K562 (cell line): Measurements from ENCODE around the gene MPV17L2. TPM values are rescaled to one million over a fixed set of nuclear protein-coding genes. Genes with fewer than 3 reads are reported as not detected.

ENCODE experiments used
- ATAC-seq: fragments of 200-7000 bp; cut with Tn5 transposase; 3 replicates; pipeline ENCODE4 v1.9.1; 2020; ENCODE audit warnings: moderate library complexity
- BruUV-seq: library from RNA; stranded (reverse); fragments of 400-500 nt; replicated peaks from 2 replicates; lab custom pipeline; 2021; lab: Mats Ljungman, UMichigan
- CTCF ChIA-PET: fragments of 300-600 bp; formaldehyde crosslinking; extraction: SDS; loops from one replicate; lab custom pipeline; 2021; ENCODE audit warnings: low intra/inter-chr PET ratio; lab: Yijun Ruan, JAX
- POLR2A ChIA-PET: fragments of 300-600, 350-650 bp; sonication (Branson Sonifier 250); formaldehyde crosslinking; extraction: SDS; loops from one replicate; lab custom pipeline; 2021; ENCODE audit warnings: antibody characterized with exemption, inconsistent platforms; lab: Yijun Ruan, JAX
- DNase-seq, 4 experiments: peaks; one replicate each; pipeline versions ENCODE4 v3.0.0 to v3.0.0-alpha.2; 2011 to 2018; ENCODE audit warnings: low spot score in 3 of 4, mixed read lengths in 3 of 4; ENCODE audit errors: extremely low read depth in 1 of 4
- FAIRE-seq: peaks from 2 replicates; lab custom pipeline; 2011; peaks lifted over from hg19 to GRCh38; lab: Jason Lieb, UNC
- H2AFZ ChIP-seq: 2 replicates; pipeline ENCODE4 v1.6.0; 2011; ENCODE audit warnings: low read depth, low read length, control low read depth, inconsistent platforms
- H3K27ac ChIP-seq: fragments of 200-600 bp; 3 replicates; pipeline ENCODE4 v1.8.0; 2011; ENCODE audit warnings: low read depth, mild to moderate bottlenecking, control low read depth, inconsistent platforms, low read length, moderate library complexity, mixed read lengths; ENCODE audit errors: extremely low read depth
- H3K27me3 ChIP-seq, 2 experiments: fragments of 300-600 bp in 1 of 2; 2 replicates in 1 of 2; 3 replicates in 1 of 2; pipeline versions ENCODE4 v1.6.0 to v1.8.0; 2011; ENCODE audit warnings: inconsistent platforms in 2 of 2, low read length in 2 of 2, mild to moderate bottlenecking in 1 of 2, mixed read lengths in 1 of 2, moderate library complexity in 1 of 2; ENCODE audit not compliant: control insufficient read depth in 2 of 2, insufficient read depth in 2 of 2
- H3K36me3 ChIP-seq: fragments of 300-600 bp; 3 replicates; pipeline ENCODE4 v1.8.0; 2011; ENCODE audit warnings: mild to moderate bottlenecking, low read length, inconsistent platforms; ENCODE audit not compliant: control insufficient read depth, insufficient read depth
- H3K4me1 ChIP-seq, 2 experiments: fragments of 200-600 bp in 1 of 2; replicated peaks in 1 of 2; 2 replicates in 1 of 2; 3 replicates in 1 of 2; pipeline versions ENCODE4 v1.5.1 to v1.8.0; 2011; ENCODE audit warnings: inconsistent platforms in 2 of 2, low read length in 2 of 2, mild to moderate bottlenecking in 1 of 2, mixed read lengths in 1 of 2, moderate library complexity in 1 of 2; ENCODE audit not compliant: control insufficient read depth in 2 of 2, insufficient read depth in 2 of 2
- H3K4me2 ChIP-seq: 2 replicates; pipeline ENCODE4 v1.6.1; 2011; ENCODE audit warnings: low read length, control low read depth, inconsistent platforms, mixed read lengths; ENCODE audit not compliant: insufficient read depth
- H3K4me3 ChIP-seq: fragments of 200-600 bp; sonication (generic), shearing (Covaris generic); 2 replicates; pipeline ENCODE4 v1.5.1; 2016; ENCODE audit warnings: control low read depth, inconsistent platforms
- H3K79me2 ChIP-seq: fragments of 200-600 bp; 3 replicates; pipeline ENCODE4 v1.8.0; 2011; ENCODE audit warnings: low read length, inconsistent platforms; ENCODE audit not compliant: control insufficient read depth, insufficient read depth
- H3K9ac ChIP-seq, 2 experiments: 2 replicates each; pipeline versions ENCODE4 v1.6.0 to v1.6.1; 2011; ENCODE audit warnings: low read depth in 2 of 2, low read length in 2 of 2, control low read depth in 1 of 2, inconsistent platforms in 1 of 2, mild to moderate bottlenecking in 1 of 2, mixed read lengths in 1 of 2; ENCODE audit not compliant: insufficient read depth in 1 of 2
- H3K9me1 ChIP-seq: one replicate; pipeline ENCODE4 v1.6.0; 2011; ENCODE audit warnings: inconsistent platforms, mild to moderate bottlenecking, low read length, moderate library complexity; ENCODE audit not compliant: control insufficient read depth, insufficient read depth
- H3K9me3 ChIP-seq: replicated peaks from 2 replicates; pipeline ENCODE4 v1.5.1; 2011; ENCODE audit warnings: low read depth, low read length, inconsistent platforms; ENCODE audit not compliant: control insufficient read depth, insufficient read depth
- H4K20me1 ChIP-seq: replicated peaks from 2 replicates; pipeline ENCODE4 v1.6.1; 2011; ENCODE audit warnings: low read length, inconsistent platforms, mixed read lengths; ENCODE audit not compliant: control insufficient read depth, insufficient read depth
- BRF1 ChIP-seq: IDR thresholded peaks from 3 replicates; pipeline ENCODE4 v1.6.1; 2011; ENCODE audit warnings: borderline replicate concordance, mild to moderate bottlenecking; ENCODE audit not compliant: insufficient read length; ENCODE audit errors: extremely low read depth
- CREM ChIP-seq: IDR thresholded peaks from 2 replicates; pipeline ENCODE4 v1.6.1; 2014; ENCODE audit warnings: antibody characterized with exemption, low read depth
- FOS ChIP-seq: IDR thresholded peaks from 3 replicates; pipeline ENCODE4 v1.6.1; 2011; ENCODE audit not compliant: insufficient read length; ENCODE audit errors: extremely low read depth
- HEY1 ChIP-seq: fragments of 250-450 bp; sonication (Bioruptor Pico); IDR thresholded peaks from 2 replicates; pipeline ENCODE4 v1.5.0; 2020; ENCODE audit warnings: mild to moderate bottlenecking, moderate library complexity, borderline replicate concordance
- KDM2B ChIP-seq: fragments of 250-450 bp; sonication (Bioruptor Pico); IDR thresholded peaks from 2 replicates; pipeline ENCODE4 v1.8.0; 2021; ENCODE audit warnings: mild to moderate bottlenecking, moderate library complexity
- MCM5 ChIP-seq: fragments of 450-650 bp; IDR thresholded peaks from 2 replicates; pipeline ENCODE4 v1.6.1; 2016; ENCODE audit warnings: low read depth
- MYBL2 ChIP-seq, 2 experiments: fragments of 450-650 bp in 1 of 2; sonication (generic) in 1 of 2; formaldehyde crosslinking in 1 of 2; IDR thresholded peaks; 2 replicates each; pipeline versions ENCODE4 v1.6.1 to v1.8.1; 2017 to 2022; ENCODE audit warnings: borderline replicate concordance in 1 of 2, inconsistent platforms in 1 of 2, low read depth in 1 of 2, mild to moderate bottlenecking in 1 of 2, missing genetic modification reagents in 1 of 2, moderate library complexity in 1 of 2
- PHB2 ChIP-seq: fragments of 450-650 bp; IDR thresholded peaks from 2 replicates; pipeline ENCODE4 v1.6.1; 2017; ENCODE audit warnings: low read depth
- PTBP1 ChIP-seq: fragments of 200-400 bp; formaldehyde crosslinking; IDR thresholded peaks from 2 replicates; pipeline ENCODE4 v1.6.1; 2017; ENCODE audit warnings: low read depth, low read length
- RUNX1 ChIP-seq: sonication (generic); IDR thresholded peaks from 2 replicates; pipeline ENCODE4 v1.6.1; 2016; ENCODE audit warnings: antibody characterized with exemption, low read depth
- SMARCB1 ChIP-seq: IDR thresholded peaks from 2 replicates; pipeline ENCODE4 v1.6.1; 2011; ENCODE audit warnings: improper control_type of control experiment, low read depth; ENCODE audit not compliant: insufficient read length
- SRSF1 ChIP-seq: fragments of 200-400 bp; formaldehyde crosslinking; IDR thresholded peaks from 2 replicates; pipeline ENCODE4 v1.6.1; 2017; ENCODE audit warnings: mild to moderate bottlenecking, low read depth, low read length, moderate library complexity
- STAT5B ChIP-seq: fragments of 250-450 bp; sonication (Bioruptor Pico); IDR thresholded peaks from 2 replicates; pipeline ENCODE4 v1.8.0; 2021; ENCODE audit warnings: mild to moderate bottlenecking, inconsistent platforms
- TAF15 ChIP-seq: fragments of 200-400 bp; formaldehyde crosslinking; IDR thresholded peaks from 2 replicates; pipeline ENCODE4 v1.6.1; 2017; ENCODE audit warnings: mild to moderate bottlenecking, low read depth, low read length, moderate library complexity
- TSC22D4 ChIP-seq: fragments of 450-650 bp; IDR thresholded peaks from 2 replicates; pipeline ENCODE4 v1.6.1; 2016; ENCODE audit warnings: missing genetic modification characterization, missing biosample characterization, control low read depth
- ZFX ChIP-seq: sonication (generic); formaldehyde crosslinking; IDR thresholded peaks from 2 replicates; pipeline ENCODE4 v1.8.0; 2022; ENCODE audit warnings: mild to moderate bottlenecking, missing genetic modification reagents, moderate library complexity
- ZNF561 ChIP-seq: fragments of 450-650 bp; formaldehyde crosslinking; conservative IDR thresholded peaks from 2 replicates; pipeline ENCODE4 v1.4.0; 2020; ENCODE audit warnings: mild to moderate bottlenecking, moderate library complexity
- WGBS: fragments of 100-300 bp; shearing (Covaris generic); methylation state at CpG from one replicate; pipeline ENCODE4 v1.1.6; 2016; ENCODE audit warnings: low coverage, mixed read lengths; ENCODE audit not compliant: insufficient coverage; ENCODE audit errors: missing lambda C conversion rate; 5-methylcytosine and 5-hydroxymethylcytosine counted together
- in situ Hi-C: fragments of 300-500 bp; cut with MboI; formaldehyde crosslinking; loops from 4 replicates; pipeline ENCODE4 v1.15.0; 2018; ENCODE audit warnings: inconsistent platforms, mixed read lengths
- intact Hi-C: fragments of 100-400 bp; cut with micrococcal nuclease; formaldehyde crosslinking; loops from 2 replicates; pipeline ENCODE4 v1.14.2; 2022
- polyA plus RNA-seq, 8 experiments: library from polyadenylated mRNA; depleted of rRNA in 4 of 8; stranded (reverse) in 5 of 8; unstranded in 3 of 8; fragments of >200 nt; fragmentation: Nextera tagmentation in 2 of 8; fragmentation: Illumina TruSeq in 1 of 8; extraction: Ambion mirVana in 2 of 8; extraction: Trizol in 1 of 8; gene quantifications; 2 replicates each; pipeline versions ENCODE4 v1.2.1 to v1.2.3, GENCODE V29; 2011 to 2014; ENCODE audit warnings: inconsistent platforms in 1 of 8, missing spikeins in 1 of 8
- total RNA-seq, 7 experiments: library from RNA; depleted of rRNA in 6 of 7; stranded (reverse); fragments of >200 nt in 6 of 7; fragmentation: Illumina TruSeq in 2 of 7; extraction: Trizol in 2 of 7; gene quantifications; 2 replicates each; pipeline versions ENCODE4 v1.2.1 to v1.2.3, GENCODE V29; 2011 to 2021; ENCODE audit warnings: low replicate concordance in 1 of 7
- TF ChIP-seq, protein P1 (sequence below): sonication (generic); formaldehyde crosslinking; IDR thresholded peaks from 2 replicates; pipeline ENCODE4 v1.8.1; 2023; ENCODE audit warnings: missing genetic modification reagents, mild to moderate bottlenecking, borderline replicate concordance

Gene MPV17L2
- total and polyA plus RNA-seq, 9 of the 15 experiments (the other 6 are each of a cell fraction or from before 2014, with no cell fraction given) = 10.6 to 60.2 (median 28.5) TPM

DNA sequence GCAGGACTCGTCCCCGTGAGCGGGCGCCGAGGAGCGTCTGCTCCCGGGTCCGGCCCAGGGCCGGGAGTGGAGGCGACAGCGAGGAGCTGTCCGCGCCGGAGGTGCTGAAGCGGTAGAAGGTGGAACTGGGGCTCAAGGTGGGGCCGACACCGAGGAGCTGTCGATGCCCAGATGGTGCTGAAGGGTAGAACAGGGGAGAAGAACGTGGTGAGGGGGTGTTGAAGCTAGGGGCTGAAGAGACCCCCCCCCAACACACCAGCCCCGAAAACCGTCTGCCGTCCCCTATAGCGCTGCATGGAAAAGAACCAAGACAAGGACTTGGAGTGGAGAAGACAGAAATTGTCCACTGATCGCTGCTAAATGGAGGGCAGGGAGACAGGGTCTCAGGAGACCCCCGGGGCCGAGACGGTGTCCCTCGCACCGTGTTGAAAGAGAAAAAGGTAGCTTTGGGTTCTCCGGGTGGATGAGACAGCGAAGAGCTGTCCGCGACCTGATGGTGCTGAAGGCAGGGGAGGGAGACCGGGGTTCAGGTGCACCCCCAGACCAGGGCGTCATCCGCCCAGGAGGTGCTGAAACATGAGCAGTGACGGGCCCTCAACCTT is 40.3 kb downstream of the MPV17L2 start:
- H3K79me2 ChIP-seq = no peaks in the 10 kb centered on the region
- H4K20me1 ChIP-seq = no peaks in the 10 kb centered on the region; the same call in 1 of the 2 replicates
- CTCF ChIA-PET = interaction anchor here (0.6 to 0.7 kb wide), 2 partner anchors 14 to 31 kb away, joined by 3 read pairs; no protein-coding TSS in a partner anchor
- DNase-seq (peak; percentile 87 to 93 (median 92)), FAIRE-seq (peak; percentile 68), ATAC-seq (peak; percentile 96)
- H3K27me3 ChIP-seq = peaks cover 0 to 14% of the 10 kb centered on the region in 2 experiments; a peak in 4 of 5 replicates
- H2AFZ ChIP-seq = 0 out of 2 replicates have a peak overlapping the region, but pooled peaks have one; percentile 9
- no peak overlapping the region for H3K27ac ChIP-seq
- peak overlapping the region; percentile 60; the same call in 1 of the 2 replicates for H3K4me2 ChIP-seq
- no TSS peak for BruUV-seq
- in situ Hi-C loops = no loop called here
- H3K4me3 ChIP-seq = peak overlapping the region; percentile 28
- POLR2A ChIA-PET = interaction anchor here (0.9 to 2.0 kb wide), 11 partner anchors 9 to 155 kb away, joined by 3 to 12 read pairs (median 3); partner anchors contain the start of gene JUND
- peak overlapping the region in 1 of 2 experiments; percentile 73; a peak in 1 of 4 replicates for H3K9ac ChIP-seq
- no peaks in the 10 kb centered on the region for H3K9me3 ChIP-seq
- H3K36me3 ChIP-seq = no peaks in the 10 kb centered on the region
- intact Hi-C loops = no loop called here
- H3K4me1 ChIP-seq = peaks cover 15 to 27% of the 10 kb centered on the region in 2 experiments; a peak in 4 of 5 replicates
- WGBS = 8% methylated on average over 30 of the region's 37 CpGs
- peaks cover 6% of the 10 kb centered on the region for H3K9me1 ChIP-seq
- TF ChIP-seq TSC22D4 (tag) = no peak
- TF ChIP-seq, protein P1, sequence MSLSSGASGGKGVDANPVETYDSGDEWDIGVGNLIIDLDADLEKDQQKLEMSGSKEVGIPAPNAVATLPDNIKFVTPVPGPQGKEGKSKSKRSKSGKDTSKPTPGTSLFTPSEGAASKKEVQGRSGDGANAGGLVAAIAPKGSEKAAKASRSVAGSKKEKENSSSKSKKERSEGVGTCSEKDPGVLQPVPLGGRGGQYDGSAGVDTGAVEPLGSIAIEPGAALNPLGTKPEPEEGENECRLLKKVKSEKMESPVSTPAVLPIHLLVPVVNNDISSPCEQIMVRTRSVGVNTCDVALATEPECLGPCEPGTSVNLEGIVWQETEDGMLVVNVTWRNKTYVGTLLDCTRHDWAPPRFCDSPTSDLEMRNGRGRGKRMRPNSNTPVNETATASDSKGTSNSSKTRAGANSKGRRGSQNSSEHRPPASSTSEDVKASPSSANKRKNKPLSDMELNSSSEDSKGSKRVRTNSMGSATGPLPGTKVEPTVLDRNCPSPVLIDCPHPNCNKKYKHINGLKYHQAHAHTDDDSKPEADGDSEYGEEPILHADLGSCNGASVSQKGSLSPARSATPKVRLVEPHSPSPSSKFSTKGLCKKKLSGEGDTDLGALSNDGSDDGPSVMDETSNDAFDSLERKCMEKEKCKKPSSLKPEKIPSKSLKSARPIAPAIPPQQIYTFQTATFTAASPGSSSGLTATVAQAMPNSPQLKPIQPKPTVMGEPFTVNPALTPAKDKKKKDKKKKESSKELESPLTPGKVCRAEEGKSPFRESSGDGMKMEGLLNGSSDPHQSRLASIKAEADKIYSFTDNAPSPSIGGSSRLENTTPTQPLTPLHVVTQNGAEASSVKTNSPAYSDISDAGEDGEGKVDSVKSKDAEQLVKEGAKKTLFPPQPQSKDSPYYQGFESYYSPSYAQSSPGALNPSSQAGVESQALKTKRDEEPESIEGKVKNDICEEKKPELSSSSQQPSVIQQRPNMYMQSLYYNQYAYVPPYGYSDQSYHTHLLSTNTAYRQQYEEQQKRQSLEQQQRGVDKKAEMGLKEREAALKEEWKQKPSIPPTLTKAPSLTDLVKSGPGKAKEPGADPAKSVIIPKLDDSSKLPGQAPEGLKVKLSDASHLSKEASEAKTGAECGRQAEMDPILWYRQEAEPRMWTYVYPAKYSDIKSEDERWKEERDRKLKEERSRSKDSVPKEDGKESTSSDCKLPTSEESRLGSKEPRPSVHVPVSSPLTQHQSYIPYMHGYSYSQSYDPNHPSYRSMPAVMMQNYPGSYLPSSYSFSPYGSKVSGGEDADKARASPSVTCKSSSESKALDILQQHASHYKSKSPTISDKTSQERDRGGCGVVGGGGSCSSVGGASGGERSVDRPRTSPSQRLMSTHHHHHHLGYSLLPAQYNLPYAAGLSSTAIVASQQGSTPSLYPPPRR (CRISPR knock-in tag) = peak; percentile 68; the same call in 1 of the 2 replicates
- TF ChIP-seq ZNF561 = no peak
- no peak for TF ChIP-seq STAT5B (CRISPR knock-in tag)
- peak; percentile 65 for TF ChIP-seq SMARCB1
- peak; percentile 57; the same call in 1 of the 2 replicates for TF ChIP-seq ZFX (CRISPR knock-in tag)
- TF ChIP-seq SRSF1 = no peak
- no peak for TF ChIP-seq PTBP1
- no peak for TF ChIP-seq PHB2
- no peak for TF ChIP-seq TAF15
- no peak for TF ChIP-seq MCM5
- TF ChIP-seq RUNX1 = no peak
- TF ChIP-seq BRF1 = no peak
- no peak for TF ChIP-seq FOS
- no peak for TF ChIP-seq HEY1 (CRISPR knock-in tag)
- peak; percentile 61; the same call in 1 of the 2 replicates for TF ChIP-seq CREM
- TF ChIP-seq MYBL2 (IDR thresholded peaks at IDR 0.05; ENCODE audit: low read depth) = no peak
- no peak for TF ChIP-seq MYBL2 (CRISPR knock-in tag; IDR thresholded peaks at IDR 0.05; ENCODE audit: borderline replicate concordance)
- TF ChIP-seq KDM2B (CRISPR knock-in tag) = no peak
